ENCODE measurements around the gene MTA3.

GRCh38 chr2:42724886-42725285 lies 156.5 kb downstream of the MTA3 start:
- TF ChIP-seq EZH2 (IDR thresholded peaks at IDR 0.05) (no peak), POLR2AphosphoS5 (IDR thresholded peaks at IDR 0.05; ENCODE audit: borderline replicate concordance, low read depth, low read length) (no peak)
